Measurements from ENCODE around the gene DNAL4. TPM values are rescaled to one million over a fixed set of nuclear protein-coding genes. Genes with fewer than 3 reads are reported as not detected.

Gene DNAL4
- total RNA-seq, 1 donor from 2014 or later, result 4.7 TPM

GRCh38 chr22:38750104-38750503, 43.8 kb downstream of the DNAL4 start:
- Mint-ChIP-seq H3K36me3 (ENCODE audit: low read depth) (peaks cover 85% of the 10 kb centered on the region), H3K9me3 (no peaks in the 10 kb centered on the region), H3K4me3 (ENCODE audit: low read depth) (no peak overlapping the region), H3K27ac (peak overlapping the region; percentile 59), H3K4me1 (ENCODE audit: low read depth) (peaks cover 34% of the 10 kb centered on the region), H3K27me3 (ENCODE audit: low read depth) (no peaks in the 10 kb centered on the region)
- DNase-seq (ENCODE audit: low spot score), result no peak
- intact Hi-C loops (cut with micrococcal nuclease), result loop anchor here (10.0 kb wide), 2 partner anchors 195 to 345 kb away; partner anchors contain the start of gene APOBEC3H

GRCh38 chr22:38748487-38749136, 45.3 kb downstream of the DNAL4 start:
- DNase-seq (ENCODE audit: low spot score), result no peak
- Mint-ChIP-seq H3K27ac (no peak overlapping the region), H3K36me3 (ENCODE audit: low read depth) (peaks cover 80% of the 10 kb centered on the region), H3K4me1 (ENCODE audit: low read depth) (peaks cover 30% of the 10 kb centered on the region), H3K27me3 (ENCODE audit: low read depth) (no peaks in the 10 kb centered on the region), H3K4me3 (ENCODE audit: low read depth) (no peak overlapping the region), H3K9me3 (no peaks in the 10 kb centered on the region)
- intact Hi-C loops (cut with micrococcal nuclease), result no loop called here

GRCh38 chr22:38745676-38746460, 48.1 kb downstream of the DNAL4 start:
- H3K27me3 Mint-ChIP-seq (ENCODE audit: low read depth), result no peaks in the 10 kb centered on the region
- DNase-seq (ENCODE audit: low spot score), result no peak
- no peaks in the 10 kb centered on the region for H3K9me3 Mint-ChIP-seq
- intact Hi-C loops (cut with micrococcal nuclease), result no loop called here
- no peak overlapping the region for H3K27ac Mint-ChIP-seq
- peaks cover 11% of the 10 kb centered on the region for H3K4me1 Mint-ChIP-seq (ENCODE audit: low read depth)
- peaks cover 82% of the 10 kb centered on the region for H3K36me3 Mint-ChIP-seq (ENCODE audit: low read depth)
- no peak overlapping the region for H3K4me3 Mint-ChIP-seq (ENCODE audit: low read depth)

GRCh38 chr22:38744981-38745380, 49.0 kb downstream of the DNAL4 start:
- no peaks in the 10 kb centered on the region for H3K9me3 Mint-ChIP-seq
- H3K36me3 Mint-ChIP-seq (ENCODE audit: low read depth), result peaks cover 82% of the 10 kb centered on the region
- no peaks in the 10 kb centered on the region for H3K27me3 Mint-ChIP-seq (ENCODE audit: low read depth)
- DNase-seq (ENCODE audit: low spot score), result no peak
- H3K27ac Mint-ChIP-seq, result no peak overlapping the region
- H3K4me3 Mint-ChIP-seq (ENCODE audit: low read depth), result no peak overlapping the region
- intact Hi-C loops (cut with micrococcal nuclease), result no loop called here
- peaks cover 6% of the 10 kb centered on the region for H3K4me1 Mint-ChIP-seq (ENCODE audit: low read depth)

GRCh38 chr22:38742176-38742942, 51.6 kb downstream of the DNAL4 start:
- no peak for DNase-seq (ENCODE audit: low spot score)
- no peaks in the 10 kb centered on the region for H3K9me3 Mint-ChIP-seq
- intact Hi-C loops (cut with micrococcal nuclease), result no loop called here
- no peak overlapping the region for H3K27ac Mint-ChIP-seq
- no peak overlapping the region for H3K4me3 Mint-ChIP-seq (ENCODE audit: low read depth)
- peaks cover 80% of the 10 kb centered on the region for H3K36me3 Mint-ChIP-seq (ENCODE audit: low read depth)
- H3K27me3 Mint-ChIP-seq (ENCODE audit: low read depth), result no peaks in the 10 kb centered on the region
- H3K4me1 Mint-ChIP-seq (ENCODE audit: low read depth), result peaks cover 12% of the 10 kb centered on the region

- H3K4me1 Mint-ChIP-seq (ENCODE audit: low read depth), result peaks cover 13% of the 10 kb centered on the region
- H3K4me3 Mint-ChIP-seq (ENCODE audit: low read depth), result no peak overlapping the region
- no peak for DNase-seq (ENCODE audit: low spot score)
- peaks cover 86% of the 10 kb centered on the region for H3K36me3 Mint-ChIP-seq (ENCODE audit: low read depth)
- H3K27ac Mint-ChIP-seq, result no peak overlapping the region
- no peaks in the 10 kb centered on the region for H3K27me3 Mint-ChIP-seq (ENCODE audit: low read depth)
- no peaks in the 10 kb centered on the region for H3K9me3 Mint-ChIP-seq
- intact Hi-C loops (cut with micrococcal nuclease), result no loop called here
Observed at GRCh38 chr22:38741576-38741975, 52.4 kb downstream of the DNAL4 start.

GRCh38 chr22:38741166-38741565, 52.8 kb downstream of the DNAL4 start:
- intact Hi-C loops (cut with micrococcal nuclease), result no loop called here

GRCh38 chr22:38740754-38741153, 53.2 kb downstream of the DNAL4 start:
- H3K9me3 Mint-ChIP-seq, result no peaks in the 10 kb centered on the region
- no peak for DNase-seq (ENCODE audit: low spot score)

More at GRCh38 chr22:38741166-38741565, 52.8 kb downstream of the DNAL4 start:
- Mint-ChIP-seq H3K36me3 (ENCODE audit: low read depth) (peaks cover 89% of the 10 kb centered on the region), H3K27ac (no peak overlapping the region), H3K4me3 (ENCODE audit: low read depth) (no peak overlapping the region), H3K4me1 (ENCODE audit: low read depth) (peaks cover 13% of the 10 kb centered on the region), H3K27me3 (ENCODE audit: low read depth) (no peaks in the 10 kb centered on the region), H3K9me3 (no peaks in the 10 kb centered on the region)
- no peak for DNase-seq (ENCODE audit: low spot score)

GRCh38 chr22:38740116-38740723, 53.7 kb downstream of the DNAL4 start:
- intact Hi-C loops (cut with micrococcal nuclease), result no loop called here
- peaks cover 86% of the 10 kb centered on the region for H3K36me3 Mint-ChIP-seq (ENCODE audit: low read depth)
- no peak for DNase-seq (ENCODE audit: low spot score)
- no peak overlapping the region for H3K27ac Mint-ChIP-seq
- no peaks in the 10 kb centered on the region for H3K9me3 Mint-ChIP-seq
- H3K27me3 Mint-ChIP-seq (ENCODE audit: low read depth), result no peaks in the 10 kb centered on the region
- peaks cover 14% of the 10 kb centered on the region for H3K4me1 Mint-ChIP-seq (ENCODE audit: low read depth)
- H3K4me3 Mint-ChIP-seq (ENCODE audit: low read depth), result no peak overlapping the region

More at GRCh38 chr22:38740754-38741153, 53.2 kb downstream of the DNAL4 start:
- peaks cover 89% of the 10 kb centered on the region for H3K36me3 Mint-ChIP-seq (ENCODE audit: low read depth)
- H3K27ac Mint-ChIP-seq, result no peak overlapping the region
- no peaks in the 10 kb centered on the region for H3K27me3 Mint-ChIP-seq (ENCODE audit: low read depth)
- no peak overlapping the region for H3K4me3 Mint-ChIP-seq (ENCODE audit: low read depth)
- intact Hi-C loops (cut with micrococcal nuclease), result no loop called here
- H3K4me1 Mint-ChIP-seq (ENCODE audit: low read depth), result peaks cover 13% of the 10 kb centered on the region

GRCh38 chr22:38739300-38740055, 54.5 kb downstream of the DNAL4 start:
- Mint-ChIP-seq H3K27ac (no peak overlapping the region), H3K9me3 (no peaks in the 10 kb centered on the region), H3K4me3 (ENCODE audit: low read depth) (no peak overlapping the region), H3K36me3 (ENCODE audit: low read depth) (peaks cover 87% of the 10 kb centered on the region), H3K4me1 (ENCODE audit: low read depth) (peaks cover 19% of the 10 kb centered on the region), H3K27me3 (ENCODE audit: low read depth) (no peaks in the 10 kb centered on the region)
- intact Hi-C loops (cut with micrococcal nuclease), result no loop called here
- no peak for DNase-seq (ENCODE audit: low spot score)

- no peak overlapping the region for H3K4me3 Mint-ChIP-seq (ENCODE audit: low read depth)
- DNase-seq (ENCODE audit: low spot score), result no peak
- H3K27me3 Mint-ChIP-seq (ENCODE audit: low read depth), result no peaks in the 10 kb centered on the region
- no peak overlapping the region for H3K27ac Mint-ChIP-seq
- no peaks in the 10 kb centered on the region for H3K9me3 Mint-ChIP-seq
- peaks cover 21% of the 10 kb centered on the region for H3K4me1 Mint-ChIP-seq (ENCODE audit: low read depth)
- peaks cover 92% of the 10 kb centered on the region for H3K36me3 Mint-ChIP-seq (ENCODE audit: low read depth)
- intact Hi-C loops (cut with micrococcal nuclease), result no loop called here
Observed at GRCh38 chr22:38738475-38739070, 55.4 kb downstream of the DNAL4 start.
